ENCODE measurements around the gene PIK3R6.

The PIK3R6 gene

DNA sequence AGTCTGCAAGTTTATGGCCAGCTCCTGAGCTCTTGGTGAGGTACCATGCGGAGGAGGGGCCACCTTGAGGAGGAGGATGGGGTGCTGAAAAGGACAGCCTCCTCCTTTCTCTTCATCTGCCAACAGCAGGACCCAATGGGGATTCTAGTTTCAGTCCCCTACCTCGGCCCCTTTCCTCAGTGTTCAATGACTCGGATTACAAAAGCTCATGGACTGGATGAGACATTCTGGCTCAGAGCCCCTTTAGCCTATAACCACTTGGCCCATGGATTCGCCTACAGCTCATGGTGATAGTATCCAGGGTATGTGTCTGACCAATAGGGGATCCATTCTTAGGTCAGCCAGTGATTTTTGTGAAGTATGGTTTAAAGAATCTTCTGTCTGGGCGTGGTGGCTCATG lies 8.5 kb upstream of the PIK3R6 start:
- no peak overlapping the region for H3K4me3 ChIP-seq (ENCODE audit: low read depth, low read length)
- in situ Hi-C loops (cut with HindIII; ENCODE audit: low sequenced_read_pairs): no loop called here
- TF ChIP-seq, protein P1, sequence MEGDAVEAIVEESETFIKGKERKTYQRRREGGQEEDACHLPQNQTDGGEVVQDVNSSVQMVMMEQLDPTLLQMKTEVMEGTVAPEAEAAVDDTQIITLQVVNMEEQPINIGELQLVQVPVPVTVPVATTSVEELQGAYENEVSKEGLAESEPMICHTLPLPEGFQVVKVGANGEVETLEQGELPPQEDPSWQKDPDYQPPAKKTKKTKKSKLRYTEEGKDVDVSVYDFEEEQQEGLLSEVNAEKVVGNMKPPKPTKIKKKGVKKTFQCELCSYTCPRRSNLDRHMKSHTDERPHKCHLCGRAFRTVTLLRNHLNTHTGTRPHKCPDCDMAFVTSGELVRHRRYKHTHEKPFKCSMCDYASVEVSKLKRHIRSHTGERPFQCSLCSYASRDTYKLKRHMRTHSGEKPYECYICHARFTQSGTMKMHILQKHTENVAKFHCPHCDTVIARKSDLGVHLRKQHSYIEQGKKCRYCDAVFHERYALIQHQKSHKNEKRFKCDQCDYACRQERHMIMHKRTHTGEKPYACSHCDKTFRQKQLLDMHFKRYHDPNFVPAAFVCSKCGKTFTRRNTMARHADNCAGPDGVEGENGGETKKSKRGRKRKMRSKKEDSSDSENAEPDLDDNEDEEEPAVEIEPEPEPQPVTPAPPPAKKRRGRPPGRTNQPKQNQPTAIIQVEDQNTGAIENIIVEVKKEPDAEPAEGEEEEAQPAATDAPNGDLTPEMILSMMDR (IDR thresholded peaks at IDR 0.05; ENCODE audit: low read depth, low read length): no peak
- DNase-seq (ENCODE audit: low read depth, low spot score): peak; percentile 9

DNA sequence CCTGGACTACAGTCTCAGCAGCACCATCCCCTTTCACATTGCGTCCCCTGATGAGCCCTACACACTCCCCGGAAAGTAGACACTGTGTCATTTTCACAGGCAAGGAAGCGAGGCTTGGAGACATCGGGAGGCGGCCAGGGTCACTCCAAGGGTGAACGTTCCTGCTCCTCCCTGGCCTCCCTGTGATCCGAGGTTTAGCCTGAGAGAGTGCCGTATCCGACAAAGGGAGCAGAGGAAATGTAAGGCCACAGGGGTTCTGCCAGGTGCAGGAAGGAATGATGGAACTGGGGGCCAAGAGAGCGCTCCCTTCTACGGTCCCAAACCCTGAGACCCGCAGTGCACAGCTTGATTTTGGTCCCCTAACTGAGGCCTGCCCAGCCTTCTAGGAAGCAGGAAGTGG lies 8.0 kb upstream of the PIK3R6 start:
- no peak for DNase-seq (ENCODE audit: low read depth, low spot score)
- TF ChIP-seq, protein P1 (IDR thresholded peaks at IDR 0.05; ENCODE audit: low read depth, low read length): no peak
- in situ Hi-C loops (cut with HindIII; ENCODE audit: low sequenced_read_pairs): no loop called here
- no peak overlapping the region for H3K4me3 ChIP-seq (ENCODE audit: low read depth, low read length)

DNA sequence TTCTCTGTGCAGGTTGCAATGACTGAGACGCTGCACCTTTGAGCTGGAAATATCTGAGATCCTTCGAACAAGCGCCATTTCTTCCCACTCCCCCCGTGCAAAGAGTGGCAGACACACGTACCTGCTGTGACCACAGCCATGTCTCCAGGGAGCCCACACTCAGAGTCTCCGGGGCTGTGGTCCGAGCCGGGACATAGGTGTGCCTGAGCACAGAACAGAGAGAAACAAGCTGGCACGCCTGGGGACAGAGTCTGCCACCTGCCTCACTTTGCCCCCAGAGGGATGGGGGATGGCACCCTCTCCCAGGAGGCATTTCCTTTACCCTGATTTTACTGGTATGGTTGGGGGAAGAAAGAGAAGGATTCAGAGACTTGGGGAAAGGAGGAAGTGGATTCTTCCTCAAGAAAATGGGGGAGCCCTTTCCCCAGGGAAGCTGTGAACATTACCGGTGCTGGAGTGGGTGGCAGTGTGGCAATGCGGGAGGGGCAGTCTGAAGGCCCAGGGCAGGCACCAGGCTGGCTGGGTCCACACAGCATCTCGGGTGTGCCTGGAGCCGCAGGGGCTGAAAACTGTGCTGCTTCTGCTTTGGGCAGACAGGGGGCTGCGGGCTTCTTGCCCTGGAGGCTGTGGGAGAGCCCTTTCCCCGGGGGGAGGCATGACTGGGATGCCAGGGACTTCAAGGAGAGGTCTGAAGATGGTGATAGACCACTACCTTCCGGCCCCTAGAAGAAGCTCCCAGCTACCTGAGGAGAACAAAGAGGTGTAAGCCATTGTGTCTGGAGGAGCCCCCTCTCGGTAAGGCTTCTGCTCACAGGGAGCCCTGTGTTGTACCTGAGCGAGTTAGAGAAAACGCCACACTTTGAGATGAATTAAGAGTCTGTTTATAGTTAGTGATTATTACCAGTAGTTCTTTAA lies 6.6 kb upstream of the PIK3R6 start:
- TF ChIP-seq, protein P1 (IDR thresholded peaks at IDR 0.05; ENCODE audit: low read depth, low read length): no peak
- in situ Hi-C loops (cut with HindIII; ENCODE audit: low sequenced_read_pairs): no loop called here
- no peak for DNase-seq (ENCODE audit: low read depth, low spot score)
- H3K4me3 ChIP-seq (ENCODE audit: low read depth, low read length): no peak overlapping the region

DNA sequence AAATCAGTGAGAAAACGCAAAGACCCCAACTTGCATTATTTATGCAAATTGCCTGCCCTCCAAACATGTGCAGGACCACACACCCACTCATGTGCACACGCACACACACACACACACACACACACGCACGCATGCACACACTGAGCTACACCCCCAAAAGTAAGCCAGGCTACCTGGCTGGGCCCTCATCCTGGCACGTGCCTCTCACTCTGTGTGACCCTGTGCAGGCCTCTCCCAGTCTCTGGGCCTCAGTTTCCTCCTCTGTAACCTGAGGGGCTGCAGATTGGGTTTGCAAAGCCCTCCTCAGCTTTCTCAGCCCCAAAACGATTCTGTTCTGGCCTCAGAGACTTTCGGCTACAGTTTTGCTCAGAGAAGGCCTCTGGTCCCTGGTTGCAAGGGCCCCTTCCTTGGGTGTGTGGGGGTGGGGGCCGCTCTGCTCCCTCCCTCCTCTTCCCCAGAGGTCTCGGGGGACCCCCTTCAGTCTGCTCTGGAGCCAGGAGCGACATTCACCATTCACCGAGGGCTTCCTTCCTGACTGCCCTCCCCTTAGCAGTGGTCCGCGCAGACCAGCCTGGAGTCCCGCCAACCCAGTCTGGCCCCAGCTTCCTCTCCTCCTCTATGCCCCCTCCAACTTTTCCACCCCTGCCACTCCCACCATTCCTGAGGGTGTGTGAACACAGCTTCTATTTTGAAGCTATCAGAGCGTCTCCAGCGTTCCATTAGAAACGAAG lies 5.4 kb upstream of the PIK3R6 start:
- H3K4me3 ChIP-seq (ENCODE audit: low read depth, low read length): no peak overlapping the region
- DNase-seq (ENCODE audit: low read depth, low spot score): no peak
- in situ Hi-C loops (cut with HindIII; ENCODE audit: low sequenced_read_pairs): no loop called here
- TF ChIP-seq, protein P1 (IDR thresholded peaks at IDR 0.05; ENCODE audit: low read depth, low read length): no peak

DNA sequence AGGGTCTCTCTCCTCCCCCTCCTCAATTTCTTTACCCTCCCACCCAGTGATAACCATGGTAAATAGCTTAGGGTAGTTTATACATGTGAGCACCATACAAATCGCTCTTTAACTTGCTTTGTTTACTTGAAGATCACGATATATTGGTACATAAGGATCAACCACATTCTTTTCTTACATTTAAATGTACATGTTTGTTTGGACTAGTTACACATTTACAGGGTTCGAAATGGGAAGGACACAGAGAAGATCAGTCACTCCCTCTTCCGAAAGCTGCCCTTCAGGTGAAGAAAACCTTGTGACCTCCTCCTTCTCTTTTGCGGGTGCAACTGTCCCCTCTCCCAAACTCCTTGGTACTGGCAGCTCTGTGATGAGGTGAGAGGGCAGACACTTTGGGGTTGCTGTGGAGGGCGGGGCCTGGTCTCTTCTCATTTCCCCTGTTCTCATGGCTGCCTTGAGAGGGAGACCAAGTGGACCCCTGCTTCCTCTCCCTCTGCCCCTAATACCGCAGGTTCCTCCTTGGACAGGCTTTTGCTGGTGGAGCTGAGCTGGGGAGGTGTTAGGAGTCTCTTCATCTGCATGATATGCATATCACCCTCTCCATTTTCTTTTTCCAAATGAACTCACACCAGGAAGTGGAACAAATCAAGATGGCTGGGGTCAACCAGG lies 4.7 kb upstream of the PIK3R6 start:
- TF ChIP-seq, protein P1 (IDR thresholded peaks at IDR 0.05; ENCODE audit: low read depth, low read length): no peak
- DNase-seq (ENCODE audit: low read depth, low spot score): no peak
- in situ Hi-C loops (cut with HindIII; ENCODE audit: low sequenced_read_pairs): no loop called here

DNA sequence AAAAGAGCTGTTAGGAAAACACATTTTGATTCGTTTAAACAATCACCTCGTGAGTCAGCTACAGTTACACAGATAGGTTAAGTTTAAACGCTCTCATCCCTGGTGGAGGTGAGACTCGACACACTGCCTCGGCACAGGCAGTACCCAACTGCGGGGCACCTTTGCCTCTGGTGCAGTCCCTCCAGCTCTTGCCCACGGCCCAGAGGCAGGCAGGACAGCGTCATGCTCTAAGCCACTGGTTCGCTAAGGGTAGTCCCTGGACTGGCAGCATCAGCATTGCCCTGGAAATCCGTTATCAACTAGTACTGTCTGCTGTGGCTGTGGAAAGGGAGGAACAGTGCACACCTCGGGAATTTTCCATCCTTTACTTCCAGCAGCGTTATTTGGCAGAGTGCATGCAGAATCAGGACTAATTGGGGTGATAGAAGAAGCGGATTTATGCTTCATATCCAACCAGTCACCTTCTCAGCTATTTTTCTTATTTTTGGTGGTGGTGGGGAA lies 3.7 kb upstream of the PIK3R6 start:
- no peak for DNase-seq (ENCODE audit: low read depth, low spot score)
- no peak overlapping the region for H3K4me3 ChIP-seq (ENCODE audit: low read depth, low read length)
- in situ Hi-C loops (cut with HindIII; ENCODE audit: low sequenced_read_pairs): no loop called here
- TF ChIP-seq, protein P1 (IDR thresholded peaks at IDR 0.05; ENCODE audit: low read depth, low read length): no peak

More for the DNA sequence above, 4.7 kb upstream of the PIK3R6 start:
- H3K4me3 ChIP-seq (ENCODE audit: low read depth, low read length): no peak overlapping the region

All from astrocyte of the spinal cord (primary cell).